Stimulated activated CD4-positive, alpha-beta T cell treated with anti-CD3 and anti-CD28 coated beads, Interleukin-12 subunit alpha, Interleukin-12 subunit beta, amount 100 ng/mL, for 24 hours (primary cell): ENCODE results near the gene TASP1.
"Not testable (repeated sequence)": the region's sequence is repeated elsewhere in the genome, so short reads cannot be mapped to it uniquely, and the experiment has no call there.

ENCODE experiments used
- DNase-seq, 2 experiments: peaks; one replicate each; pipeline ENCODE4 v3.0.0-alpha.2; 2020; ENCODE audit warnings: low read depth in 2 of 2

The TASP1 gene

GRCh38 chr20:13648291-13649228, 9.8 kb upstream of the TASP1 start:
- no peak for DNase-seq

- DNase-seq: no peak
These were observed 5.3 kb upstream of the TASP1 start for GRCh38 chr20:13644010-13644409.

- no peak for DNase-seq
These were observed 392 bp upstream of the TASP1 start for GRCh38 chr20:13639150-13639497.

GRCh38 chr20:13638162-13638495, 603 bp downstream of the TASP1 start:
- no peak for DNase-seq

GRCh38 chr20:13632431-13632830, 6.3 kb downstream of the TASP1 start:
- no peak for DNase-seq

GRCh38 chr20:13627525-13627924, 11.2 kb downstream of the TASP1 start:
- not testable (repeated sequence) for DNase-seq

- no peak for DNase-seq
These were observed 12.0 kb downstream of the TASP1 start for GRCh38 chr20:13626724-13627123.

- DNase-seq: no peak
These were observed 13.3 kb downstream of the TASP1 start for GRCh38 chr20:13625304-13625979.

- not testable (repeated sequence) for DNase-seq
These were observed 19.3 kb downstream of the TASP1 start for GRCh38 chr20:13619415-13619814.

GRCh38 chr20:13618456-13618855, 20.3 kb downstream of the TASP1 start:
- DNase-seq: not testable (repeated sequence)

- DNase-seq: not testable (repeated sequence)
These were observed 21.1 kb downstream of the TASP1 start for GRCh38 chr20:13617585-13617984.

- DNase-seq: not testable (repeated sequence)
These were observed 22.0 kb downstream of the TASP1 start for GRCh38 chr20:13616713-13617112.

- no peak for DNase-seq
These were observed 24.8 kb downstream of the TASP1 start for GRCh38 chr20:13613917-13614316.

GRCh38 chr20:13611611-13612125, 27.1 kb downstream of the TASP1 start:
- DNase-seq: no peak

- no peak for DNase-seq
These were observed 28.5 kb downstream of the TASP1 start for GRCh38 chr20:13610184-13610583.

GRCh38 chr20:13608066-13608465, 30.7 kb downstream of the TASP1 start:
- DNase-seq: no peak

- DNase-seq: not testable (repeated sequence)
These were observed 45.3 kb downstream of the TASP1 start for GRCh38 chr20:13593423-13593822.

- no peak for DNase-seq
These were observed 50.7 kb downstream of the TASP1 start for GRCh38 chr20:13588049-13588448.

GRCh38 chr20:13587370-13587769, 51.4 kb downstream of the TASP1 start:
- no peak for DNase-seq

- no peak for DNase-seq
These were observed 52.6 kb downstream of the TASP1 start for GRCh38 chr20:13586133-13586532.

GRCh38 chr20:13581451-13581850, 57.3 kb downstream of the TASP1 start:
- no peak for DNase-seq

- no peak for DNase-seq
These were observed 58.0 kb downstream of the TASP1 start for GRCh38 chr20:13580707-13581106.

- DNase-seq: no peak
These were observed 64.7 kb downstream of the TASP1 start for GRCh38 chr20:13574071-13574470.
